HT1080 (cell line): ENCODE data around the gene CCP110. TPM values are rescaled to one million over a fixed set of nuclear protein-coding genes. Genes with fewer than 3 reads are reported as not detected.

Experiments used
- DNase-seq: peaks from one replicate; pipeline ENCODE4 v3.0.0-alpha.2; 2015; ENCODE audit warnings: low read depth
- polyA plus RNA-seq, 2 experiments: library from polyadenylated mRNA; depleted of rRNA; stranded (reverse); fragments of >200 nt; gene quantifications; 2 replicates each; pipeline ENCODE4 v1.2.3, GENCODE V29; 2015
- total RNA-seq: library from RNA; depleted of rRNA; stranded (reverse); fragments of >200 nt; shearing (Covaris generic); gene quantifications from 2 replicates; pipeline ENCODE4 v1.2.3, GENCODE V29; 2014; rRNA removed

CCP110 gene, protein sequence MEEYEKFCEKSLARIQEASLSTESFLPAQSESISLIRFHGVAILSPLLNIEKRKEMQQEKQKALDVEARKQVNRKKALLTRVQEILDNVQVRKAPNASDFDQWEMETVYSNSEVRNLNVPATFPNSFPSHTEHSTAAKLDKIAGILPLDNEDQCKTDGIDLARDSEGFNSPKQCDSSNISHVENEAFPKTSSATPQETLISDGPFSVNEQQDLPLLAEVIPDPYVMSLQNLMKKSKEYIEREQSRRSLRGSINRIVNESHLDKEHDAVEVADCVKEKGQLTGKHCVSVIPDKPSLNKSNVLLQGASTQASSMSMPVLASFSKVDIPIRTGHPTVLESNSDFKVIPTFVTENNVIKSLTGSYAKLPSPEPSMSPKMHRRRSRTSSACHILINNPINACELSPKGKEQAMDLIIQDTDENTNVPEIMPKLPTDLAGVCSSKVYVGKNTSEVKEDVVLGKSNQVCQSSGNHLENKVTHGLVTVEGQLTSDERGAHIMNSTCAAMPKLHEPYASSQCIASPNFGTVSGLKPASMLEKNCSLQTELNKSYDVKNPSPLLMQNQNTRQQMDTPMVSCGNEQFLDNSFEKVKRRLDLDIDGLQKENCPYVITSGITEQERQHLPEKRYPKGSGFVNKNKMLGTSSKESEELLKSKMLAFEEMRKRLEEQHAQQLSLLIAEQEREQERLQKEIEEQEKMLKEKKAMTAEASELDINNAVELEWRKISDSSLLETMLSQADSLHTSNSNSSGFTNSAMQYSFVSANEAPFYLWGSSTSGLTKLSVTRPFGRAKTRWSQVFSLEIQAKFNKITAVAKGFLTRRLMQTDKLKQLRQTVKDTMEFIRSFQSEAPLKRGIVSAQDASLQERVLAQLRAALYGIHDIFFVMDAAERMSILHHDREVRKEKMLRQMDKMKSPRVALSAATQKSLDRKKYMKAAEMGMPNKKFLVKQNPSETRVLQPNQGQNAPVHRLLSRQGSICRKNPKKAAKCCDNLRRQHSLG
- total RNA-seq = 12.8 and 17.4 TPM in 2 replicates
- polyA plus RNA-seq (2015; cell fraction: cytosol; rRNA removed) = 17.6 and 23.6 TPM in 2 replicates
- 24.4 and 31.8 TPM in 2 replicates for polyA plus RNA-seq (2015; cell fraction: nucleus; rRNA removed)

- DNase-seq = peak; percentile 94
Measured at GRCh38 chr16:19523559-19524355, at the start of gene CCP110. TSS of gene CCP110 (plus strand) at chr16:19523942. CDS start at chr16:19527882, 3,940 bp downstream.

- DNase-seq = no peak
Measured at GRCh38 chr16:19474617-19475016, 49.1 kb upstream of the CCP110 start.

DNA sequence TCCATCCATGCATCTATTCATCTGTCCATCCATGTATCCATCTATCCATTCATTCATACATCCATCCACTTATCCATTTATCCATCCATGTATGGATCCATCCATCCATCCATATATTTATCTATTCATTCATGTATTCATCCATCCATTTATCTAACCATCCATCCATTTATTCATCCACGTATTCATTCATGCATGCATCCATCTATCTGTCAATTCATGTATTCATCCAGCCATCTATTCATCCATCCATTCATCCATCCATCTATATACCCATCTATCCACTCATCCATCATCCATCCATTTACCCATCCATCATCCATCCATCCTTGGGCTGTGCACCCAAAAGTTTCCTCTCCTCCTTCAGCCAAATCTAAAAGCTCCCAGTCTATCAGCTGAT, 45.2 kb upstream of the CCP110 start:
- DNase-seq = no peak

DNA sequence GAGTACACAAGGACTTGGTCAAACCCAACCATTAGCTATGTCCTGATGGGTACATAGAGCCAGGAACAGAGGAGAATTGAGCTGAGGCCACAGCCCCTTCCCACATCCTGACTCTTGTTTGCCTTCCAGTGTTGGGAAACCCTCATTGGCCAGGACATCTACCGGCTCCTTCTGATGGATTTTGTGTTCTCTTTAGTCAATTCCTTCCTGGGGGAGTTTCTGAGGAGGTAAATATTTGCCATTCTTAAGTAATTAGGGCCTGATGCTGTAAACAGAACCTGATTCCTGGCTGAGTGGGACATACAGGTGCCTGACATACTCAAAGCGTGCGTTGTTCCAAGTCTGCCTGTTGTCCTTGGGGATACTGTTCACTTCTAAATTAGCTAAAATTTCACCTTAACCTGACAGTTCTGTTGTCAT, 44.4 kb upstream of the CCP110 start:
- no peak for DNase-seq

GRCh38 chr16:19481296-19481695, 42.4 kb upstream of the CCP110 start:
- peak; percentile 17 for DNase-seq

- DNase-seq = no peak
Measured at GRCh38 chr16:19481769-19482168, 42.0 kb upstream of the CCP110 start.

DNA sequence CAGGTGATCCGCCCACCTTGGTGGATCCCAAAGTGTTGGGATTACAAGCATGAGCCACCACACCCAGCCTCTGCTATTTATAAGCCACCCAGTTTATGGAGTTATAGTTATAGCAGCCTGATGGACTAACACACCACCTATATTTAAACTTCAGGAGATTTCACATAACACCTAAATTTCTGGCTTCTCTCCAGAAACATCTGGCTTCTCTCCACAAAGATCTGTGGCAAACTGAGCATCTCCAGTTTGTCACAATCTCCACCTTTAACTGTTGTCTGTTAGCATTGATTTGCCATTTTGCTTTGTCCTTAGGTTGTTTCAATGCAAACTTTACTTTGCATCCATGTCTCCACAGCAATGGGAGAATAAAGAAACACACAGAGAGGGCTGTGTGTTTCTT, 41.5 kb upstream of the CCP110 start:
- DNase-seq = no peak

DNA sequence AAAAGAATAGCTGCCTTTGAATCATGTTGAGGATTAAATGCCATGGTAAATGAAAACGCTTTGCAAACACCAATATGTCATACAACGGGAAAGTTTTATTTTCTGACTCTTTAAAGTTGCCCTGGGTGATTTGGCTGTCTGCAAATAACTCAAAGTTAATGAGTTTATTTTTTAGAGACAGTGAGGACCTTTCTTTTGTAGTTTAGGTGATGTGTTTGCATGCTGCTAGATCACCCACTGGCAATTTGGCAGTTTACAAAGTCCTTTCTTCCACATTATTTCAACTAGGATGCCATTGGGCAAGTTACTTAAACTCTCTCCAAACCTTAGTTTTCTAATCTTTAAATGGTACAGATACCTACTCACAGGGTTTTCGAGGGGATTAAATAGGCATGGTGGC, 39.6 kb upstream of the CCP110 start:
- no peak for DNase-seq

DNA sequence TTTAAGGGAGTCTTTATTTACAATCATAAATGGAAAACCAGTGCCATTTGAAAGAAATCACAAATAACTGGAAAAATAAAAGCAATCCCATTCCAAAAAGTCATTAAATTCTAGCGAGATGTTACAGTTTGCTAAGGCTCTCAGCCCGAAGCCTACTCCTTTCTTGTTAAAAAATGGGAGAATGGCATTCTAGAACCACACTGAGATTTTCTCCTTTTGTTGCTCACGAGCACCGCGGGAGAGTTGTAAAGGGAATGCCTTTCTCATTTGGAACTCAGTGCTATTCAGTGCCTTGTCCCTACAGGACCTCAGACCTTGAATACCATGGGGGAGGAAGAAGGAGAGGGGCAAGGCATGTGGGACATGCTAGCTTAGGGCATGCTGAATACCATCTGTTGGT, 38.1 kb upstream of the CCP110 start:
- no peak for DNase-seq

GRCh38 chr16:19486051-19486450, 37.7 kb upstream of the CCP110 start:
- no peak for DNase-seq

DNA sequence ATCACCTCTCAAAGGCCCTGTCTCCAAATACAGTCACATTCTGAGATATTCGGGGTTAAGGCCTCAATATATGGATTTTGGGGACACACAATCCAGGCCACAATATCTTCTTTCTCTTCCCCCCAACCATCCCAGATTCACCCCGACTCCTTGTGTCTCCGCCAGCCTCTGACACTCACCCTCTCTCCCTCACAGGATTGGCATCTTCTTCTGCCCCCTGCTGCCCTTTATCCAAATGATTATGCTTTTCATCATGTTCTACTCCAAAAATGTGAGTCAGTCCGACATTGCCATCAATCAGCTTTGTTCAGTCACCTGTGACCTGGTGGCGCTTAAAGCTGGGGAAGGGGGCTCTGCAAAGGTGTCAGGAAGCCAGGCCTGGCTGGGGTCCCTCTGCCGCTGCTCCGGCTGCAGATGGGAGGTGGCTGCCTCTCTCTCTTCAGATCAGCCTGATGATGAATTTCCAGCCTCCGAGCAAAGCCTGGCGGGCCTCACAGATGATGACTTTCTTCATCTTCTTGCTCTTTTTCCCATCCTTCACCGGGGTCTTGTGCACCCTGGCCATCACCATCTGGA, 36.9 kb upstream of the CCP110 start:
- DNase-seq = no peak

DNA sequence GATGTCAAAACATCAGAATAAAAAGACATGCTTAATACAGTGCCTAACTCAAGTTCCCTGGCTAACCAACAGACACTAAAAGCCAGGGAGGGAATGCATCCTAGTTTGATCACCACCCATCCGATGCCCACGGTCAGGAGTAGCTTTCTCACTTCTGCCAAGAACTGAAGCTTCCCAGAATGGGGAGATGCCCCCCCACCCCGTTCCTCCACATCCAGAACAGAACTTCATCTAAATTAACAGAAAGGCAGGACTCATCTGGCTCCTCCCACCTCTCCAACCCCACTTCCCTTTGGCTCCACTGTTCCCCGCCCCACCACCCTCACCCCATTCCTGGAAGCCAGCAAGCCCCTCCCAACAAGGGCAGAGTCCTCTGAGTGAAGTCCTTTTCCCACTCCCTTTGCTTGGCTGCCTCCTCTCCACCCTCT, 35.5 kb upstream of the CCP110 start:
- DNase-seq = no peak

- no peak for DNase-seq
Measured at GRCh38 chr16:19490619-19491018, 33.1 kb upstream of the CCP110 start.

GRCh38 chr16:19497176-19497575, 26.6 kb upstream of the CCP110 start:
- no peak for DNase-seq

GRCh38 chr16:19499006-19499405, 24.7 kb upstream of the CCP110 start:
- DNase-seq = no peak

DNA sequence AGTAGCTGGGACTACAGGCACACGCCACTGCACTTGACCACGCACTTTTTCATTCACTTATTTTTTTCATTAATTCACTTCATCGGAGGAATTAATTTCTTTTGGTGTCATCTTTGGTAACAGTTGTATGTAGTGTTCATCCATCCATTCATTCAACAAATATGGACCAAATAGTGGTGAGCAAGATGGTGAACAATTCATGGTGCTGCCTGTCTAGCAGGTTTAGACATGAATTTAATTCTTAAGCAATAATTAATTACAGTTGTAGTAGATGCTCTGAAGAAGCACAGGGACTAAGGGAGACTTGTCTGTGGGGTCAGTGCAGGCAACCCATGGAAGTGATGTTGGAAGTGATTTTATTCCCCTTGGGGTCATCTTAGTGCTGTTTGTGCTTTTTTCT, 24.3 kb upstream of the CCP110 start:
- DNase-seq = no peak

DNA sequence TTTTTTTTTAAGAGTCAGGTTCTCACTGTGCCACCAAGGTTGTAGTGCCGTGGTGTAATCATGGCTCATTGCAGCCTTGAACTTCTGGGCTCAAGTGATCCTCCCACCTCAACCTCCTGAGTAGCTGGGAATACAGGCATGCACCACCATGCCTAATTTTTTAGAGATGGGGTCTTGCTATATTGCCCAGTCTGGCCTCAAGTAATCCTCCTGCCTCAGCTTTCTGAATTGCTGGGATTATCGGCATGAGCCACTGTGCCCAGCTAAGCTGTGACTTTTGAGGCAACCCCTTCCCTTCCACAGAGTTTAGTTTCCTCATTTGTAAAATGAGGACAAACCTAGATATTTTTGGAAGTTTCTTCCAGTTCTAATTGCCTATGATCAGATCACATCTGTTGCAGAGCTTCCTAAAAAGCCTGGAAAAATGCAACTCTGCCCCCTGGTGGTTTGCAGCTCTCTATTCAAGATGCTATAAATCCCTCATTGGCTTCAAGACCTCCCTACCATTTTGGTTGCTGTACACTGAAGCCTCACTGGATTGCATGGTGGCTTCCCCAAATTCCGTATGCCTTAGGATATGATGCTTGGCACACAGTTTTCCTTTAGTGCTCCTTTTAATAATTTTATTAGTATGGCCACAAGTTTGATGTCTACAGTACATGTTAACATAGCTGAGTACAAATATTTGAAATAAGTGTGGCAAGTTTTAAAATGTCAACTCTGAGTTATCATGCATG, 21.2 kb upstream of the CCP110 start:
- DNase-seq = peak; percentile 32

GRCh38 chr16:19503461-19504075, 20.2 kb upstream of the CCP110 start:
- no peak for DNase-seq

DNA sequence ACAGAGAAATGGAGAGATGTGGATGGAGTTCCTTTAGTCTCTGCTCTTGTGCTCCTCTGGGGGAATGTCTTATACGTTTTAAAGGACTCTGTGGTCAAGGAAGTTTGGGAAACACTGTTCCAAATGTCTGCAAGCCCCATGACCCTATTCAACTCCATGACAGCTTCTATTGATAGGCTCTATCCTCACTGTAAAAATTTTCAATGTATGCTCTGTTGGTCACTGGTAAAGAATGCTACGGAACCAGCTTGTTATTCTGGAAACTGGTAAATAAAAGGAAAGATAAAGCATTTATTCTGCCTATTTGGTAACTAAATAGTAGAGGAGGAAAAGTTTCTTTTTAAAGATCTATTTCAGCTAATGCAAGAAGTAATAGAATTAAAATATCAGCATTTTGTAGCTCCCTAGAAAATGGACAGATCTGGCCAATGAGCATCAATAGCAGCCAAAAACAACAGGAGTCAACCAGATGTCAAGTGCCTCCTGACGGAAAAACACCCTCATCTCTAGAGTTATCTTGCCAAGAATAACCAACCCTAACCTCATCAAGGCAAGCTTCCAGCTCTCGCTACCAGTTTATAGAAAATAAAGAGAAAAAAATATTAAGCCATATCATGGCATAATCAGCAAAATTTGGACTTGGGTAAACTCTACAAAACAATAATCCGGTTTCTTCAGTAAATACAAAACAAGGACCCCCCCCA, 18.0 kb upstream of the CCP110 start:
- DNase-seq = no peak
